SU-DHL-6 (cell line): ENCODE data around the gene CINP.

ENCODE experiments used
- EZH2phosphoT487 ChIP-seq: fragments of 200-600 bp; sonication (generic), shearing (Covaris generic); conservative IDR thresholded peaks from 2 replicates; pipeline ENCODE4 v1.6.1; 2018; ENCODE audit warnings: mild to moderate bottlenecking, antibody characterized with exemption, low read length, moderate library complexity, mixed read lengths
- TF ChIP-seq, protein P1 (sequence below): fragments of 200-600 bp; sonication (generic); IDR thresholded peaks from one replicate; pipeline ENCODE4 v1.5.1; 2017; ENCODE audit warnings: antibody characterized with exemption, mild to moderate bottlenecking, low read length, moderate library complexity; ENCODE audit not compliant: insufficient read depth, poor library complexity, severe bottlenecking

DNA sequence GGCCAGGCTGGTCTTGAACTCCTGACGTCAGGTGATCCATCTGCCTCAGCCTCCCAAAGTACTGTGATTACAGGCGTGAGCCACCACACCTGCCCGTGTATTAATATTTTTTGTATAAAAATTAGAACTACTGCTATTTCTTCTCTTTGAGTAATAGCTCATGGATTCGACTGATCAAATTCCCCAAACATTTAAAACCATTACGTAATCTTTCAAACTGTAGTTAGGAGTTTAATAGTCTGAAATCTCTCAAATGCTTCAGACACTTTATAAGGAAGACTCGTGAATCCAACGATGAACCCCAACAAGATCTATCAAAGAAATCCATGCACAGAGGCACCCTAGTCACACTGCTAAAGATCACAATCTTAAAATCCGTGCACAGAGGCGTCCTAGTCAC, 16.1 kb upstream of the CINP start:
- no peak for TF ChIP-seq EZH2phosphoT487
- TF ChIP-seq, protein P1, sequence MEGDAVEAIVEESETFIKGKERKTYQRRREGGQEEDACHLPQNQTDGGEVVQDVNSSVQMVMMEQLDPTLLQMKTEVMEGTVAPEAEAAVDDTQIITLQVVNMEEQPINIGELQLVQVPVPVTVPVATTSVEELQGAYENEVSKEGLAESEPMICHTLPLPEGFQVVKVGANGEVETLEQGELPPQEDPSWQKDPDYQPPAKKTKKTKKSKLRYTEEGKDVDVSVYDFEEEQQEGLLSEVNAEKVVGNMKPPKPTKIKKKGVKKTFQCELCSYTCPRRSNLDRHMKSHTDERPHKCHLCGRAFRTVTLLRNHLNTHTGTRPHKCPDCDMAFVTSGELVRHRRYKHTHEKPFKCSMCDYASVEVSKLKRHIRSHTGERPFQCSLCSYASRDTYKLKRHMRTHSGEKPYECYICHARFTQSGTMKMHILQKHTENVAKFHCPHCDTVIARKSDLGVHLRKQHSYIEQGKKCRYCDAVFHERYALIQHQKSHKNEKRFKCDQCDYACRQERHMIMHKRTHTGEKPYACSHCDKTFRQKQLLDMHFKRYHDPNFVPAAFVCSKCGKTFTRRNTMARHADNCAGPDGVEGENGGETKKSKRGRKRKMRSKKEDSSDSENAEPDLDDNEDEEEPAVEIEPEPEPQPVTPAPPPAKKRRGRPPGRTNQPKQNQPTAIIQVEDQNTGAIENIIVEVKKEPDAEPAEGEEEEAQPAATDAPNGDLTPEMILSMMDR = no peak
